B cell (primary cell): ENCODE data around the gene ZBTB32. TPM values are rescaled to one million over a fixed set of nuclear protein-coding genes. Genes with fewer than 3 reads are reported as not detected.

Experiments used
- ATAC-seq: fragments of 200-7000 bp; cut with Tn5 transposase; one replicate; pipeline ENCODE4 v1.10.0; 2021; ENCODE audit warnings: low read depth, mild to moderate bottlenecking, moderate number of reproducible peaks, moderate library complexity
- CTCF ChIA-PET: fragments of 350-600 bp; sonication (Branson Sonifier 250); formaldehyde crosslinking; loops from one replicate; lab custom pipeline; 2021; ENCODE audit warnings: antibody characterized with exemption, inconsistent platforms; lab: Charles Lee
- POLR2A ChIA-PET: fragments of 350-600 bp; sonication (Branson Sonifier 250); formaldehyde crosslinking; loops from one replicate; lab custom pipeline; 2021; ENCODE audit warnings: antibody characterized with exemption; lab: Charles Lee
- DNase-seq: peaks from one replicate; pipeline ENCODE4 v3.0.0; 2013
- H2AFZ ChIP-seq: 2 replicates; pipeline ENCODE4 v1.6.1; 2012; ENCODE audit warnings: mild to moderate bottlenecking, low read depth, low read length; ENCODE audit not compliant: insufficient read depth, poor library complexity, severe bottlenecking
- H3K27ac ChIP-seq, 2 donors: 1 replicate in 1 of 2; 2 replicates in 1 of 2; pipeline ENCODE4 v1.5.1; 2012 to 2013; ENCODE audit warnings: low read length in 2 of 2, mild to moderate bottlenecking in 2 of 2, moderate library complexity in 1 of 2
- H3K27me3 ChIP-seq, 4 experiments: fragments of 200-600 bp in 1 of 4; sonication (generic) in 1 of 4; replicated peaks in 1 of 4; 1 replicate in 2 of 4; 2 replicates in 2 of 4; pipeline versions ENCODE4 v1.6.1 to v1.7.0; 2013 to 2016; ENCODE audit warnings: low read length in 3 of 4, mild to moderate bottlenecking in 2 of 4, mixed read lengths in 1 of 4, moderate library complexity in 1 of 4; ENCODE audit not compliant: insufficient read depth in 4 of 4, control insufficient read depth in 3 of 4; ENCODE audit errors: control extremely low read depth in 1 of 4
- H3K36me3 ChIP-seq, 2 experiments: replicated peaks in 1 of 2; 1 replicate in 1 of 2; 2 replicates in 1 of 2; pipeline versions ENCODE4 v1.6.1 to v1.7.1; 2013; ENCODE audit warnings: low read length in 1 of 2; ENCODE audit not compliant: insufficient read depth in 2 of 2, control insufficient read depth in 1 of 2; ENCODE audit errors: control extremely low read depth in 1 of 2, extremely low read depth in 1 of 2
- H3K4me1 ChIP-seq, 2 donors: fragments of 200-600 bp in 1 of 2; sonication (generic) in 1 of 2; 1 replicate in 1 of 2; 2 replicates in 1 of 2; pipeline versions ENCODE4 v1.5.1 to v1.6.1; 2013 to 2017; ENCODE audit warnings: low read length in 2 of 2; ENCODE audit not compliant: control insufficient read depth in 2 of 2, insufficient read depth in 2 of 2
- H3K4me2 ChIP-seq: replicated peaks from 2 replicates; pipeline ENCODE3; 2012; ENCODE audit warnings: mild to moderate bottlenecking, low read depth, low read length; ENCODE audit not compliant: poor library complexity, severe bottlenecking
- H3K4me3 ChIP-seq, 5 experiments: fragments of 200-600 bp in 1 of 5; sonication (generic) in 1 of 5; 1 replicate in 3 of 5; 2 replicates in 2 of 5; pipeline versions ENCODE4 v1.5.1 to v1.7.0; 2011 to 2016; ENCODE audit warnings: low read length in 4 of 5, mild to moderate bottlenecking in 4 of 5, low read depth in 2 of 5, control low read depth in 1 of 5, moderate library complexity in 1 of 5; ENCODE audit not compliant: insufficient read depth in 1 of 5; ENCODE audit errors: control extremely low read depth in 1 of 5, extremely low read depth in 1 of 5
- H3K79me2 ChIP-seq: fragments of 200-600 bp; sonication (generic); one replicate; pipeline ENCODE4 v1.6.0; 2016; ENCODE audit warnings: low read length; ENCODE audit not compliant: control insufficient read depth, insufficient read depth
- H3K9ac ChIP-seq: fragments of 200-600 bp; sonication (generic); 2 replicates; pipeline ENCODE4 v1.6.1; 2017; ENCODE audit warnings: mild to moderate bottlenecking, low read length, moderate library complexity
- H3K9me3 ChIP-seq, 3 donors: one replicate each; pipeline versions ENCODE4 v1.6.1 to v1.7.1; 2013; ENCODE audit warnings: low read length in 2 of 3; ENCODE audit not compliant: control insufficient read depth in 2 of 3, insufficient read depth in 1 of 3; ENCODE audit errors: control extremely low read depth in 1 of 3
- H4K20me1 ChIP-seq: 2 replicates; pipeline ENCODE4 v1.6.0; 2012; ENCODE audit warnings: mild to moderate bottlenecking, low read length; ENCODE audit not compliant: insufficient read depth, control insufficient read depth, poor library complexity, severe bottlenecking
- H3K27ac Mint-ChIP-seq: one replicate; pipeline ENCODE4 v1.8.0; 2021; ENCODE audit warnings: mixed read lengths
- H3K27me3 Mint-ChIP-seq: one replicate; pipeline ENCODE4 v1.8.0; 2021; ENCODE audit warnings: mixed read lengths
- H3K4me1 Mint-ChIP-seq: one replicate; pipeline ENCODE4 v1.8.0; 2021; ENCODE audit warnings: mixed read lengths
- H3K4me3 Mint-ChIP-seq: one replicate; pipeline ENCODE4 v1.8.0; 2021; ENCODE audit warnings: mixed read lengths
- H3K9me3 Mint-ChIP-seq: one replicate; pipeline ENCODE4 v1.8.0; 2022; ENCODE audit warnings: mixed read lengths; ENCODE audit not compliant: insufficient read depth
- EZH2 ChIP-seq: IDR thresholded peaks from 2 replicates; pipeline ENCODE4 v1.6.1; 2012; ENCODE audit warnings: borderline replicate concordance, low read depth, mild to moderate bottlenecking, moderate library complexity, low read length; ENCODE audit not compliant: insufficient read depth, poor library complexity, severe bottlenecking
- WGBS: methylation state at CpG from one replicate; pipeline ENCODE4 v1.1.5; 2013; ENCODE audit warnings: missing lambda C conversion rate; ENCODE audit not compliant: insufficient coverage; 5-methylcytosine and 5-hydroxymethylcytosine counted together
- intact Hi-C: fragments of 100-400 bp; cut with micrococcal nuclease; formaldehyde crosslinking; loops from one replicate; pipeline ENCODE4 v1.10.0; 2022
- polyA plus RNA-seq: library from polyadenylated mRNA; depleted of rRNA; stranded (reverse); fragments of >200 nt; gene quantifications from 2 replicates; pipeline ENCODE4 v1.2.3, GENCODE V29; 2012
- total RNA-seq, 2 donors: library from RNA; stranded (reverse); fragments of 120-200 nt in 1 of 2; gene quantifications; 1 replicate in 1 of 2; 2 replicates in 1 of 2; pipeline versions ENCODE4 v1.2.3 to v1.2.4, GENCODE V29; 2013 to 2022
- TF ChIP-seq, protein P1 (sequence below): fragments of 200-600 bp; IDR thresholded peaks from one replicate; pipeline ENCODE4 v1.8.0; 2022; ENCODE audit warnings: antibody characterized with exemption, mild to moderate bottlenecking

The ZBTB32 gene
- total and polyA plus RNA-seq, 2 donors (not counting 1 experiment from before 2014, with no cell fraction given): 18.9 to 28.1 TPM

DNA sequence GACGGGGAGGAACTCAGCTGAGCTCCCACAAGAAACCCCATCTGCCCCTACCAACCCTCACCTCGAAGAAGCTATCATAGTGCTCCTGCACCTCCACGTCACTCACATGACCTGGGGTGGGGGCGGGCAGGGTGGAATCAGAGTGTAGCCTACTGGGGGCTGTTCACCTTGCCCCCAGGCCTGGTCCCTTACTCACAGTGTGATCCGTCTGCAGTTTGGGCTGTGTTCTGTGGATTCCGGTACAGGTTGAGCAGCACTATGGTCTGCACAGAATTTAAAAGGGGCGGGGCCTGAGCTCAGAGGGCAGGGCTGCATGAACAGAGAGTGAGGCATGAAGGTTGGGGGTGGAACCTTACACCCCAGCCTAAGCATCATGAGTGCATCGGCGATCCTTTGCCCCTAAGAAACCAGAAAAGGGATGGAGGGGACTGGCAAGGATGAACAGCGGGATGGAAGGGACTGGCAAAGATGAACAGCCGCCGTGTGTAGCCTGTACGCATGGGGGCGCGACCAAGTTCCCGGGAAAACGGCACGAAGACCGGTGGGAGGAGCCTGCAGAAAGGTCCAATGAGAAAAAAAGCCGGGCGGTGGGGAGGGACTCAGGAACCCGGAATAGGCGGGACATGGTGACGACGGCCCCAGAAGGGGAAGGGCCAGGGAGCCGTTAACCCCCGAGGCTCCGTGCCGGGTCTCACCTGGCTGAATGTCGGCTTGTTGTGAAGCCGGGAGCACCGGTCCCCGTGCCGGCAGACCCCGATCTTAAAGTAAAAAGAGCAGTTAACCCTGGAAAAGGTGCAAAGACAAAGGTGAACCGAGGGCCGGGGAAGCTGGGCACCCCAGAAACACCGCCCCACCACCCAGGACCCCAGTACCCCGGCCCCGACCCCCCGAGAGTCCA, 40.3 kb downstream of the ZBTB32 start:
- Histone ChIP-seq H3K4me3 (peak overlapping the region; percentile 66 to 93 (median 91)), H3K4me1 (peaks cover 41 to 69% of the 10 kb centered on the region in 2 donors), H3K9me3 (no peaks in the 10 kb centered on the region), H3K9ac (peak overlapping the region; percentile 93), H4K20me1 (peaks cover 7% of the 10 kb centered on the region), H3K27ac (peak overlapping the region; percentile 98), H3K27me3 (no peaks in the 10 kb centered on the region), H3K36me3 (peaks cover 0 to under 1% of the 10 kb centered on the region in 2 experiments), H3K4me2 (peak overlapping the region; percentile 87), H3K79me2 (peaks cover 70% of the 10 kb centered on the region), H2AFZ (peak overlapping the region; percentile 77)
- CTCF ChIA-PET: interaction anchor here (0.6 to 2.3 kb wide), 6 partner anchors 25 to 158 kb away, joined by 3 to 6 read pairs (median 4); no protein-coding TSS in a partner anchor
- TF ChIP-seq, protein P1, sequence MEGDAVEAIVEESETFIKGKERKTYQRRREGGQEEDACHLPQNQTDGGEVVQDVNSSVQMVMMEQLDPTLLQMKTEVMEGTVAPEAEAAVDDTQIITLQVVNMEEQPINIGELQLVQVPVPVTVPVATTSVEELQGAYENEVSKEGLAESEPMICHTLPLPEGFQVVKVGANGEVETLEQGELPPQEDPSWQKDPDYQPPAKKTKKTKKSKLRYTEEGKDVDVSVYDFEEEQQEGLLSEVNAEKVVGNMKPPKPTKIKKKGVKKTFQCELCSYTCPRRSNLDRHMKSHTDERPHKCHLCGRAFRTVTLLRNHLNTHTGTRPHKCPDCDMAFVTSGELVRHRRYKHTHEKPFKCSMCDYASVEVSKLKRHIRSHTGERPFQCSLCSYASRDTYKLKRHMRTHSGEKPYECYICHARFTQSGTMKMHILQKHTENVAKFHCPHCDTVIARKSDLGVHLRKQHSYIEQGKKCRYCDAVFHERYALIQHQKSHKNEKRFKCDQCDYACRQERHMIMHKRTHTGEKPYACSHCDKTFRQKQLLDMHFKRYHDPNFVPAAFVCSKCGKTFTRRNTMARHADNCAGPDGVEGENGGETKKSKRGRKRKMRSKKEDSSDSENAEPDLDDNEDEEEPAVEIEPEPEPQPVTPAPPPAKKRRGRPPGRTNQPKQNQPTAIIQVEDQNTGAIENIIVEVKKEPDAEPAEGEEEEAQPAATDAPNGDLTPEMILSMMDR: no peak
- TF ChIP-seq EZH2: no peak
- ATAC-seq: peak; percentile 54
- peak overlapping the region; percentile 98 for H3K27ac Mint-ChIP-seq
- WGBS: under 1% methylated on average over 36 of the region's 41 CpGs
- peaks cover 64% of the 10 kb centered on the region for H3K4me1 Mint-ChIP-seq
- POLR2A ChIA-PET: interaction anchor here (0.5 to 2.3 kb wide), 11 partner anchors 12 to 534 kb away, joined by 3 to 17 read pairs (median 3); partner anchors contain the start of genes ALKBH6, COX6B1, HSPB6 and KMT2B
- H3K9me3 Mint-ChIP-seq: no peaks in the 10 kb centered on the region
- DNase-seq: peak; percentile 96
- H3K4me3 Mint-ChIP-seq: peak overlapping the region; percentile 94
- intact Hi-C loops: loop anchor here (1.0 to 10.0 kb wide), 5 partner anchors 27 to 470 kb away; partner anchors contain the start of genes ALKBH6, ARHGAP33, HCST and ZNF146
- H3K27me3 Mint-ChIP-seq: no peaks in the 10 kb centered on the region
